NCI-H2196 (cell line): ENCODE measurements around the gene TBXA2R.
"Not testable (repeated sequence)": the region's sequence is repeated elsewhere in the genome, so short reads cannot be mapped to it uniquely, and the experiment has no call there.

Experiments
- DNase-seq: peaks from one replicate; lab custom pipeline; 2025; ENCODE audit not compliant: unreplicated experiment; lab: John Stamatoyannopoulos, UW

TBXA2R gene

DNA sequence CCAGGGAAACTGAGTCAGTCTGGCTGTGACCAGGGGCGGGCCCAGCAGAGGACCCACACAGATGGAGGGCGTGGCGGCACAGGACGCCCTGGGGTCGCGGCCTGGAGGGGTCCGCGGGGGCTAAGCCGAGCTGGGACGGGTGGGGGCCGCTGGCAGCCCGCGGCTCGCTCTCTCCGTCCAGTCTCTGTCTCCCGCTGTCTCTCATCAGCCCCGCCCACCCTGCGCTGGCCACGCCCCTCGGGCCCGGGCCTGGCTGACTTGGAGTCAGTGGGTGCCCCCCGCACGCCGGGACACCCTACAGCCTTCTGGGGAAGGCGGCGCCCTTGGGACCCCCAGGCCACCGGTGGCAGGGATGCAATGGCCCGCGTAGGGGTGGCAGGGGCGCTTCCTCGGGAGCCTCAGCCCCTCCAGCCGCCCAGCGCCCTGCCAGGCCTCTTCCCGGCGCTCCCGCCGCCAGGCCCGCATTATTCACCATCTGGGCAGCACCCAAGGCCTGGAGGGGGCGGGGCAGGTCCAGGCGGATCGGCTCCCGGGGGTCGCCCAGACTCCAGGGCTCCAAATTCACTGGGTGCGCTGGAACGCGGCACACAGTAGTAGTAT, at the start of gene TBXA2R:
TBXA2R (minus strand) TSS at position 186 of the 600 bp plus-strand sequence. CDS start 6,241 bp downstream, outside the sequence.
- peak; percentile 56 for DNase-seq

DNA sequence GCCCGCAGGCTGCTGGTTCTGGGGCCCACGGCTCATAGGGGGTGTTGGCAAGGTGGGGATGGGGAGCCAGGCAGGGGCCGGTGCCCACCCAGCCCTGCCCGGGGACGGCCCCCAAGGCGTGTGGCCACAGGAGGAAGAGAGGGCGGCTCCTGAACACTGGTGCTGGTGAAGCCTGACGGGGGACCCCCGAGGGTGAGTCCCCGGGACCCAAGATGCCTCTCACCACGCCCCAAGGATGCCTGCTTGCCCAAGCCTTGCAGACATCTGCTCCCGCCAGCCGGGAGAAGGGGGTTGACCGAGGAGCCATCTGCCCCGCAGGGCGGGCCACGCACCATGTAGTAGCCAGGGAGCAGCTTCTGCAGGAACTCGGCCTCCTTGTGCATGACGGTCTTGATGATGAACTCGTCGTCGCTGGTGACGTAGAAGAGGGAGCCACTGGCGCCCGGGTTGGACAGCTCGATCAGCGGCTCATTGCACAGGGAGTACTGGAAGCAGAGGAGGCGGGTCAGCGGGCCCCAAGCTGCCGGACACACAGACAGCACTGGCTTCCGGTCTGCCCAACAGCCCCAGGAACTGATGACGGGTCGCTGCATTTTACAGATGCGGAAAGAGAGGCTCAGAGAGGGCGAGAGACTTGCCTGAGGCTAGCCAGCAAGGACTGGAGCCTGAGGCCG, 49.5 kb upstream of the TBXA2R start:
- no peak for DNase-seq

DNA sequence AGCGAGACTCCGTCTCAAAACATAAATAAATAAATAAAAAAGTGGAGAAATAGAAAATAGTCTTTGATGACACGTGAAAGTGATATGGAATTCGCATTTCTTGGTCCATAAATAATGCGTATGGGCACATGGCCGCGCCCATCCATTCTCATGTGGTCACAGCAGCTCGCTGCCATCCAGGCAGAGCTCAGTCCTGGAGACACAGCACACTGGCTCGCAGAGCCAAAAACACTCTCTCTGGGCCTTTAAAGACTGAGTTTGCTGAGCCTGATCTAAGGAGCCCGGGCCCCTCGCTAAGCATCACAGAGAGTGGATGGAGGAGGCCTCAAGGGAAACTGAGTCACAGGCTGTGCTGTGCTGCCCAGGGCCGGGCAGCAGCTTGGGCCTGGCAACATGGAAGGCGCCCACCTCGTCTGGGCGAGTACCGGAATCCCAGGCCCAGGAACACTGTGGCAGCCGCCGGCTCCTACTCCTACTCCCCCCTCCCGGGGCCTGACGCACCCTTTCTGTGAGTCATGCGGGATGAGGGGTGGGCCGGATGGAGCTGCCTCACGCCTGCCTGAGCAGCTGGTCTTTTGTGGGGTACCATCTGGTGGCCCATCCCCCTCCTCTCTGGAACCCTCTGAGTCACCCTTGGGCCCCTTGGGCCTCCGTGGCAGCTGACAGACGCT, 48.9 kb upstream of the TBXA2R start:
- DNase-seq: no peak

DNA sequence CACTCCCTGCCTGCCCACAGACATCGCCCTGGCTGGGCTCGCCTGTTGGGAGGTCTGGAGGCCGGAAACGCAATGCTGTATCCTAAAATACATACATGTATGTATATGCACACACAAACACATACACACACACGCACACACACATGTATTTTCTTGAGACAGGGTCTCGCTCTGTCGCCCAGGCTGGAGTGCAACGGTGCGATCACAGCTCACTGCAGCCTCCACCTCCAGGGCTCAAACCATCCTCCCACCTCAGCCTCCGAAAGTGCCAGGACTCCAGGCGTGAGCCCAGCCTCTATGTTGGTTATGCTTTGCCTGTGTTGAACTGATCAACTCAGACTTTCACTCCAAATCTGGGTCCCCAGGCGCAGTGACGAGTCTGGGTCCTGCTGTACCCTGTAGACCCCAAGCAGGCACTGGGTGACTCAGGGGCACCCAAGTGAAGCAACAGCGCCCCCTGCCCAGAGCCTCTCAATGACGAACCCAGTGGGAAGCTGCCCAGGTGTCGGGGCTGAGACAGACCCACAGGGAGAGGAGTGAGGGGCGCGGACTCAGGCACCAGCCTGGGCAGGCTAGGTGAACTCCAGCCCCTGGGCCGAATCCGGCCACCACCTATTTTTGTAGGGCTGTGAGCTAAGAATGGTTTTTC, 47.3 kb upstream of the TBXA2R start:
- no peak for DNase-seq

DNA sequence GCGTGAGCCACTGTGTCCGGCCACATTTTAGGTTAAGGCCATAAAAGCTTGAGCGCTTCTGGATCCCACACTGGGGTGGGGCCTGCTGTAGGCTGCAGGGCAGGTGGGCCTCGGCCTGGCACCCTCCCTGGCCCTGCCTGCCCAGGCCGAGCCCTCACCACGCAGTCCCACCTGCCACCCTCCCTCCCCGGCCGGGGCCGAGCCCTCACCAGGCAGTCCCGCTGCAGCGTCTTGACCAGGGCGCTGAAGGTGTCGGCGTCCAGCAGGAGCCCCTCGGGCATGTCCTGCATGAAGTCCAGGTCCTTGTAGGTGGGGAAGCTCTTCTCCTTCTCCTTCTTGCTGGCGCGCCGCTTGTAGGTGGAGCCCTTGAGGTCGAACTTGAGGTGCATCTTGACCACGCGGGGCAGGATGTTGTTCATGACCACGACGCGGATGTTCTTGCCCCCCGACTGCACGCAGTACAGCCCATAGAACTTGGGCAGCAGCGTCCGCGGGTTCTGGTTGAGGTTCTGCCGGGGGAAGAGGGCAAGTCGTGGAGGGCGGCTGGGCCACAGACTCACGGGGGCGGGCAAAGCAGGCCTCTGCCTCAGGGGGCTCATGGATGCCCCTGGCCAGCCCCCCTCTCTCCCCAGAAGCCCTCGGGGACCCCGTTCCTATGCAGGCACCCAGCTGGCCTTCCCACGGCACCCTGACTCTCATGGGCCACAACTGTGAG, 46.6 kb upstream of the TBXA2R start:
- no peak for DNase-seq

DNA sequence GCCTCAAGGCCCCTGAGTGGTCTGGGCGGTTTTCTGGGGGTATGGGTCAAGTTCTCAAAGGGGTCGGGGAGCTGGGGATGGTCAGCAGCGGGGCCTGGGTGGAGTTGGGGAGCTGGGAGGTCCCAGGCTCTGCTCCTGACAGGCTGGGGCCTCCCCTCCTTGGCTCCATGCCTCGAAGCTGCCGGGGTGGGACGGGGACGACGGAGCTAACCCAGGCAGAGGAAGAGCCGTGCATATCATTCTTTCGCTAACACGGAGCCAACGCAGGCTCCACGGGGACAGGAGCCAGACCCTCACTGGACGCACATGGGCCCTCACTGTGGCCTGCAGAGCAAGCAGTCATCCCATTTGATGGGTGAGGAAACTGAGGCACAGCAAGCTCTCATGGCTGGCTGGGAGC, 45.7 kb upstream of the TBXA2R start:
- DNase-seq: no peak

DNA sequence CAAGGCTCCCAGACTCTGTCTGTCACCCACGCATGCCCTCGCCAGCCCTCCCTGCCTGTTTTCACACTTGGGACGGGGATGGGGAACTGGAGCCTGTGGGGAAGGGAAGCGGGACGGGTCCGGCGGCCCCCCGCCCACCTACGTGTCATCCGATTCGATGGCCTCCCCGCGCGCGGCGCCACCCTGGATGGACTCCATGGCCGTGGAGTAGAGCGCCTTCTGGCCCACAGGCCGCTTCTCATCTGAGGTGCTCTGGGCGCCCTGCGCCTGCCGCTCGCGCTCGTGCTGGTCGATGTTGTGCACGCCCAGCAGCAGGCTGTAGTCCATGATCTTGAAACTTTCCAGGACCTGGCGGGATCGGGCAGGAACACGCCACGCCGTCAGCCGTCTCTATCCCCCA, 45.0 kb upstream of the TBXA2R start:
- no peak for DNase-seq

DNA sequence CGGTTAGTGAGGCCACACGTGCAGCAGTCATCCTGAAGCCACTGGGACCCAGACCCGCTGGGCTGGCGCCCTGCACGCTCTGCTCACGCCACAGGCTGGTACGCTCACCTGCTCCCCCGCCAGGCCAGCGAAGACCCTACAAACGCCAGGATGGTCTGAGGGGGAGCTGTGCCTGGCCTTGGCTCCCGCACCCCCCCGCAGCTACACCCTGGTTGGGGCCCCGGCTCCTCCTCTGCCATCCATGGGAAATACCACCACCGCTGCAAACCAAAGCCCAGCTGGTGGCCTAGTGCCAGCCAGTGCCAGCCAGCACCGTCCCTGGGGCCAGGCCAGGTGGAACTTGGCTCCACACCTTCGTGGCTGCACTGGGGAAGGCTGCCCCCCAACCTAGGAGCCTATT, 43.2 kb upstream of the TBXA2R start:
- no peak for DNase-seq

DNA sequence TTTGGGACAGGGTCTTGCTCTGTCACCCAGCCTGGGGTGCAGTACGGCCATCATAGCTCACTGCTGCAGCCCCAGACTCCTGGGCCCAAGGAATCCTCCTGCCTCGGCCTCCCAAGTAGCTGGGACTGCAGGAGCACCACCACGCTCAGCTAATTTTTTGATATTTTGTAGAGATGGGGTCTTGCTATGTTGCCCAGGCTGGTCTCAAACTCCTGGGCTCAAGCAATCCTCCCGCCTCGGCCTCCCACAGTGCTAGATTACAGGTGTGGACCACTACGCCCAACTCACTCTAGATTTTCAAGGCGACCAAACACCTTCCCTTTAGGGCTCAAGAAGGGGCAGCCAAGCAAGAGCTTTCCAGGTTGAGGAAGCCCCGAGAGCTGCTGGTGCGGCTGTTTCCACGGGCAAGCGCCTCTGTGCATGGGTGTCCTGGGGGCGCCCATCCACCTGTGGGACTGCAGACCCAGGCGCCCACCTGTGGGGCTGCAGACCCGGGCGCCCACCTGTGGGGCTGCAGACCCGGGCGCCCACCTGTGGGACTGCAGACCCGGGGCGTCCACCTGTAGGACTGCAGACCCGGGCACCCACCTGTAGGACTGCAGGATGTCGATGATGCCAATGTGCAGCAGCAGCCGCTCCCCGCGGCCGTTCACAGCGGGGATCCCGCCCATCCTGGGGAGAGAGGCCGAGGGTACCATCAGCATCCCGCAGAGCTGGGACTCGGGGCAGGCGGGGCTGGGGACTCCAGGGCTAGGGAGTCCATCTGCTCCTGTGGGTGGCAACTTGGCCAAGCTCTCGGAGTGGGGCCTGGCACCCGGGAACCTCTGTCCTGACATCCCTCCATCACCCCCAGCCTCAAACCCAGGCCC, 41.6 kb upstream of the TBXA2R start:
- DNase-seq: no peak

DNA sequence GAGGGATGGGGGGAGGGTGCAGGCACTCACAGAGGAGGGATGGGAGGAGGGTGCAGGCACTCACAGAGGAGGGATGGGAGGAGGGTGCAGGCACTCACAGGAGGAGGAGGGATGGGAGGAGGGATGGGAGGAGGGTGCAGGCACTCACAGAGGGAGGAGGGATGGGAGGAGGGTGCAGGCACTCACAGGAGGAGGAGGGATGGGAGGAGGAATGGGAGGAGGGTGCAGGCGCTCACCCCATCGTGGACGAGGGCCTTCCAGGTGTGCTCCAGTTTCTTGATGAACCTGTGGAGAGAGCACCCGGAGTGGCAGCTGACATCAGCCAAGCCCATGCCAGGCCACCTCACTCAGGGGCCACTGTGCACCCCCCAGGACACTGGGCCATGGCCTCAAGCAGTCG, 40.4 kb upstream of the TBXA2R start:
- DNase-seq: not testable (repeated sequence)

DNA sequence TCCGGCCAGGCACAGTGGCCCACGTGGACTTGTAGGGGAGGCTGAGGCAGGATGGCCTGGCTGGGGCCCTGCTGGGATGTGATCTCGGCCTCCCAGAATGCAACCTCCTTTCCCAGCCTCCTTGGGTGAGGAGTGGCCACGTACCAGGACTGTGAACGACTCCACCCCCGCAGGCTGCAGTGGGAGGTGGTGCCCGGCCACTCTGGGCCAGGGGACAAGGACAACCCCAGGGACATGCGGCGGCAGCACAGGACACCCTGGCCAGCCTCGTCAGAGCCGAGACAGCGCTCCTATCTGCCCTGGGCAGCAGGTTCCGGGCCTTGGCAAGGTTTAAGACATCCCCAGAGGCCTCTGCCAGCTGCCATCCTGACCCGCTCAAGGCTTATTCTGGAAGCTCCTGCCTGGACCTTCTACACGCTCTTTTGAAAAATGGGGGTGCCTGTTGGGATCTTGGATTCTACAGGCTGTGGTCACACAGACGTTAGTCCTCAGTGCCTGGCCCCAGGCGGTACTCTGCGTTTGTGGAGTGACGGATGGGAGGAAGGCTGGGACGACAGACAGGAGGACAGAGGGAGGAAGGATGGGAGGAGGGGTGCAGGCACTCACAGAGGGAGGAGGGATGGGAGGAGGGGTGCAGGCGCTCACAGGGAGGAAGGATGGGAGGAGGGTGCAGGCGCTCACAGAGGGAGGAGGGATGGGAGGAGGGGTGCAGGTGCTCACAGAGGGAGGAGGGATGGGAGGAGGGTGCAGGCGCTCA, 39.8 kb upstream of the TBXA2R start:
- no peak for DNase-seq

DNA sequence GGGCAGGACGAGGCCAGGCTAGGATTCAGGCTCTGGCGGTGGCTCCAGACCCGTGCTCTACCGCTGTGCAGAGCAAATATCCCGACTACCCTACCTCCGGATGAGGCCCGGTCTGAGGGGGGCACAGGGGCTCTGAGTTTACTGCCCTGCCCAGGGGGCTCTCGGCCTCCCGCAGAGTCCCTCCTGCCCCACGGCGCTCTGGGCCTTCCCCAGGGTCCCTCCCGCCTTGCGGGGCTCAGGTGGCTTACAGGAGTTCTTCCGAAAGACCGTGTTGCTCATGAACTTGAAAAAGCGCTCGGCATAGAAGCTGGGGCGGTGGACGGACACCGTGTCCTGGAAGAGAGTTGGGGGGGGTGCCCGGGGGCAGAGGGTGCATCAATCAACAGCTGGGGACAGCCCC, 39.1 kb upstream of the TBXA2R start:
- DNase-seq: no peak

DNA sequence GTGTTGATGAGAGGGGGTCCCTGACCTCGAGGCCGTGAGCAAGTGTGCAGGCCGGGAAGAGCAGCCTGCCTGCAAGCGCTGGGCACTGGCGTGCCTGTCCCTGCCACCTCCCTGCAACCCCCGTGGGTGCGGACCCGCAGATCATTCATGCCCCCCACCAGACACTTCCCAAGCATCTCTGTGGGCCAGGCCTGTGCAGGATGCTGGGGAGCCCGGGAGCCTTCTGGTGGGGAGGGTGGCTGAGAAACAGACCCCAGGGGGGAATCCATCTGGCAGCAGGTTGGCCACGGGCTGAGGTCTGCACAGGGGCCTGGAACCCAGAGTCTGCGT, 38.4 kb upstream of the TBXA2R start:
- no peak for DNase-seq

DNA sequence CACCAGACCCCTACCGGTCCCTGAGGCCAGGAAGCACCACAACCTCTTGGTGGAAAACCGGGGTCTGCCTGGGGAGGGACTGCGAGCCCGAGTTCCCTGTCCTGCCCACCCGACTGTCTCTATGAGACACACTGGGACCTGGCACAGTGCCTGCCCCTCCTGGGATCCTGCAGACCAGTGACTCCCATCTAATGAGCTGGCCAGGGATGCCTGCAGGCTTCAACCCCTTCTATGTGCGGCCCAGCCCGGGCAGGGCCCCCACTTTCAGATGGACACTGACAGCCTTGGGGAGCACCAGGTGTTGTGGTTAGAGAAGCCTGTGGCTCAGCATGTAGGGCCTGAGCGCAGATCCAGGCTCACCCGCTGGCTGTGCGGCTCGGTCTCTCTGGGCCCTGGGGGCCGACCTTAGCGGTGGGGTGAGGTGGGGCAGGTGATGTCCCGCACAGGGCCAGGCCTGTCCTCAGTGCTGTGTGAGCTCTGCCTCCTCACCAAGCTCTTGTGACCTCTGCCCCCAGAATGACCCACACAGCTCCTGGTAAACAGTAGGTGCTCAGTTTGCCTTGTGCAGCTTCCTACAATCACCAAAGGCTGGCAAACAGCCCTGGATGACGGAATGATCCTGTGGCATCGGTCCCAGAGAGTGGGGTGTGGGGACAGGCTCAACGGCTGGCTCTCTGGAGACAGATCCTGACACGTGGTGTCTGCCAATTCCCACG, 37.8 kb upstream of the TBXA2R start:
- DNase-seq: no peak

DNA sequence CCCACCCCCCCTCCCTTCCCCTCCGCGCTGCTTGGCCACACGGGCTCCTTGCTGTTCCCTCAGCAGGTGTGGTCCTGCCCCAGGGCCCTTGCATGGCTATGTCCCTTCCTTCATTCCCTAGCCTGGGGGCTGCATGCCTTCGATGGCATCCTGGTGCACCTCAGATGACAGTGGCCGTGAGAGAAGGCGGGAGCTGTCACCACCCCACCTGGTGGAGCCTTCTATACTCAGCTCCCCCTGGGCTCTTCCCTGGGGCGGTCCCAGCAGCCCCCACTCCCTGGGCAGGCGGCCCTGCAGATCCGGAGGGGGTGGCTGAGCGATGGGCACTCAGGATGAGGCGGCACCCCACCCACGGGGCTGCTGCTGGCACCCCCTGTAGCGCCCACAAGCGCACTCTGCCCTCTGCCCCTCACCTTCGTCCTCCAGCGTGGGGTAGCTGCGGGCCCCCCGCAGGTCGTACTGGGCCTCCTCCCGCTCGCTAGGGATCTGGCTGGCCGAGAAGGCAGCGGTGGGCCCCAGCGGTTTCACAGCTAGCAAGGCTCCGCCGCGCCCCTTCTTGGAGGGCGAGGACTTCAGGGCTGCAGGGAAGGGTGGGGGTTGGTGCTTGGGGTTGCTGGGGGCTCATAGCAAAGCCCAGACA, 37.1 kb upstream of the TBXA2R start:
- no peak for DNase-seq

DNA sequence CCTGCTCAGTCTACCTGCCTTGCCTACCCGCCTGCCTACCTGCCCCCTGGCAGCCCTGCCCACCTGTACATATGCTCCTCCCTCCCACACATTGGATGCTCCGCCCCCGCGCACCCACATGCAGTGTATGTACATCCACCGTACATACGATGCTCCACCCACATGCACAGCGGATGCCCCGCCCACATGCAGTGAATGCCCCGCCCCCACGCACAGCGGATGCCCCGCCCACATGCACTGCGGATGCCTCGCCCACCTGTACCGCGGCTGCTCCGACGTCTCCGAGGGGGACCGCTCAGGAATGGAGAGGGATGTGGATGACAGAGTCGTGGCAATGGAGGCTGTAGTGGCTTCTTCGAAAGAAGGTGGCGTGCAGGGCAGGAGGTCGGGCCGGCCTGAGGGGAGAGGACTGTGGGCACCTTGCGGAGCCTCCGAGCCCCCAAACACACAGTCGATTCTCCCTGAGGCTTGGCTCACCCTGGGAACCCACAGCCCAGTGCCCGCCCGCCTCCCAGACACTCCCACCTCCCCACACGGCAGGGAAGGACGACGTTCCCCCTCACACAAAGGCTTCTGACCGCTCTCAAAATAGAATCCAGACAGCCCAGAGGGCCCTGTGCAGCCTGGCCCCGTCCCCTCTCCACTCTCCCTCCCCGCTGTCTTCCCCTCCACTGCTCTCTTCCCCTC, 36.5 kb upstream of the TBXA2R start:
- DNase-seq: no peak

DNA sequence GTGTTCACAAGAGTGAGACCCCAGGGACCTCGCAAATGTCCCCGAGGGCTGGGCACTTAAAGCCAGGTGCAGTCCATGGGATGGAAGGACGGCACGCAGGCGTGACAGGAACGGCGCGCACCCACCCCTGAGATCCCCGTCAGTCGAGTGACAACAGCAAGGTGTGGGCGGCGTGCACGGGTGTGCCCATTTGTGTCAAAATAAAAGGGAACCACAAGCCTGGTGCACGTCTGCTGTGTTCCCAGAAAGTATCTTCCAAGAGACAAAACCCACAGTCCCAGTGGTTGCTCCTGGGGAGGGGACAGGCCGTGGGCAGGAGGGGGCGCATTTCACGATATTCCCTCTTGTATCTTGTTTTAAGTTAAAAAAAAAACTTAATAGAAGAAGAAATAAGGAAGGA, 35.6 kb upstream of the TBXA2R start:
- no peak for DNase-seq
